HG02885 (cell line): ENCODE data around the gene PCP2.

Source experiments
- ATAC-seq: cut with Tn5 transposase; IDR thresholded peaks from one replicate; pipeline ENCODE4 v1.9.1; 2021; ENCODE audit warnings: mild to moderate bottlenecking; ENCODE audit not compliant: unreplicated experiment, poor library complexity

PCP2 gene

GRCh38 chr19:7640803-7641202, 7.3 kb upstream of the PCP2 start:
- ATAC-seq: no peak

DNA sequence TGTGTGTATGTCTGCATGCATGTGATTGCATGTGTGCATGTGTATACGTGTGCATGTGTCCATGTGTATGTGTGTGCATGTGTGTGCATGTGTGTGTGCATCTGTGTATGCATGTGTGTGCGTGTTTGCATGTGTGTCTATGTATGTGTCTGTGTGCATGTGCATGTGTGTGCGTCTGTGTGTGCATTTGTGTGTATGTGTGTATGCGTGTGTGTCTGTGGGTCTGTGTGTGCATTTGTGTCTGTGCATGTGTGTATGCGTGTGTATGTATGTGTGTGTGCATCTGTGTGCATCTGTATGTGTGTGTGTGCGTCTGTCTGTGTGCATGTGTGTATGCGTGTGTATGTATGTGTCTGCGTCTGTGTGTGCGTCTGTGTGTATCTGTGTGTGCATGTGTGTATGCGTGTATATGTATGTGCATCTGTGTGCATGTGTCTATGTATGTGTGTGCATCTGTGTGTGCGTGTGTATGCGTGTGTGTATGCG, 6.4 kb upstream of the PCP2 start:
- no peak for ATAC-seq

- ATAC-seq: no peak
Observed at GRCh38 chr19:7638802-7639465, 5.4 kb upstream of the PCP2 start.

DNA sequence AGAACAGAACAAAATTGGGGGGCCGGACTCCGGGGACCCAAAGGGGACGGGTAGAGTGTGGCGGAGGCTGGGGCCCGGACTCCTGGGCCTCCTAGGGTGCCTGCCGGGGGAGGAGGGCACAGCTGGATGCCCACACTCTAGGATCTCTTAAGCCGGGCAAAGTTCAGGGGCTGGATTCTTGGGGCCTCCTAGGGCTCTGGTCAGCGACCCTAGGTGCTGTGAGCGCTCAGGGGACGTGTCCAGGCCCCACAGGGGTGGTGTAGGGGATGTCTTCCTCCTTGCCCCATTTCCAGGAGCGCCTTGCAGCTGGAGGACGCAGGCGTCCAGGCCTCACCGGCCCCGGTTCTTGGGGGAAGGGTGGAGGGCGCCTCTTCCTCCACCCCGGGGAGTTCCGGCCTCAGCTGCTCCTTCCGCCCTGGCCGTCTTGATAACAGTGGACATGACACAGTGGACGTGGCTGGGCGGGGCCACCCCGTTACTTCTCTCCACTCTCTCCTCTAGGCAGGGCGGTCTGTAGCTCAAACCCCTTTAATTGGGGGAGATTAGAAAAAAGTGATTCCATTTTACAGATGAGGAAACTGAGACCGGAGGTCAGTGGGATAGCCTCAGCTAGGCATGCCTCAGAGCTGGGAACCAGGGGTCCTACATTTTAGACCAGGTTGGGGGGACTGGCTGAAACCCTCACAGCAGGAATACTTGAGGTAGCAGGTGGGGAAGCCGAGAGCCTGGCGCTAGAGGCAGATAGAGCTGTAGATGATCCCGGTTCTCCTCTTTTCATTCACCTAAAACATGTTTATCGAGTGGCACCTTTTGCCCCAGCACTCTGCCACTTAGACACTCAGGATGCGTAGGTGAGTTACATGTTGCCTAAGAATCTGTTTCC, 4.1 kb upstream of the PCP2 start:
- peak; percentile 19 for ATAC-seq

- peak; percentile 84 for ATAC-seq
Observed at GRCh38 chr19:7636691-7637373, 3.3 kb upstream of the PCP2 start, which contains the start of gene STXBP2. Gene STXBP2, plus strand, starts transcription at chr19:7637110. Its CDS starts 40 bp downstream, at chr19:7637150.

- no peak for ATAC-seq
Observed at GRCh38 chr19:7636317-7636690, 2.8 kb upstream of the PCP2 start.

DNA sequence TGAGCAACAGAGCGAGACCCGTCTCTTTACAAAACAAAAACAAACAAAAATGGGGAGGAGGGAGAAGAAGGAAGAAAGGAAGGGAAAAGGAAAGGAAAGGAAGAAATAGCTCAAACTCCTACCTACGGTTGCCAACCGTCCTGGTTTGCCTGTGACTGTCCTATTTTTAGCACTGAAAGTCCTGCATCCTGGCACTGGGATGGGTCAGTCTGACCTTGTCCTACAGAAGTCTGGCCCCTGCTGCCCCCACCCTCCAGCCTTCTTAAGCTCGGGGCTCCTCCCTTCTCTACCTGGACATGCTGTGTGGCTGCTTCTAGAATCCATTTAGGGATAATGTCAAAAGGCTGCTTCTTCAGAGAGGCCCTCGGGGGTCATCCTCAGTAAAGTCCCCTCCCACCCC, 2.2 kb upstream of the PCP2 start:
- ATAC-seq: no peak

GRCh38 chr19:7632340-7633203, 947 bp downstream of the PCP2 start:
- ATAC-seq: no peak

GRCh38 chr19:7631577-7631976, 1.9 kb downstream of the PCP2 start:
- ATAC-seq: no peak

DNA sequence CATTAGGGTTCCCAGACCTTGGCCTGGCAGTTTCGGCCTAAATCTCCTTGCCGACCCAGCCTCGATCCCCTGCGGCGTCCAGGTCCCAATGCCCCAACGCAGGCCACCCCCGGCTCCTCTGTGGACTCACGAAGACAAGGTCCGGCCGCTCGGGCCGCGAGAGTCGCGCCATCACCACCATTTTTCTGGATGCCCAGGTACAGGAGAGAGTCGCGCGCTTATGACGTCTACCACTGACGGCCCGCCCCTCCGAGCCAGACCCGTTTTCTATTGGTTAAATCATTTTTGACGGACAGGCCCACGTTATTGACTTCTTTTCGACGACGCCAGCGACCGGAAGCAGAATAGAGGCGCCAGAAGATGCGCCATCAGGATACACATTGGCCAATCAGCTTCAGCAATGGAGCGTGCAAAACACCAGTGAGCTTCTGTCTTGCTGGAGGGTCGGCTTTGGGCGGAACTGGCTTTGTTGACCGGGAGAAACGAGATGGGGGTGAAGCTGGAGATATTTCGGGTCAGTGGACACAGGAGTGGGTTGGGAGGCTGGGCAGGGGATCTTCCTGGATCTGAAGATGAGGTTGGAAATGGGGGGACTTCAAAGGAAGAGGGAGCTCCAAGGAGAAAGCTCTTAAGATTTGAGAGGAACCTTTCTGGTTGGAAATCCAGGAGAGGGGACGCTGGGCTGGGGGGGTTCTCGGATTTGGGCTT, 4.0 kb downstream of the PCP2 start, which contains the start of the genes PET100 and XAB2:
PET100 (plus strand) TSS at position 447 of the 708 bp plus-strand sequence; CDS start at position 488, 41 bp downstream.
XAB2 (minus strand) TSS at position 199 of the 708 bp plus-strand sequence; CDS start at position 181, 18 bp downstream.
- peak; percentile 91 for ATAC-seq

DNA sequence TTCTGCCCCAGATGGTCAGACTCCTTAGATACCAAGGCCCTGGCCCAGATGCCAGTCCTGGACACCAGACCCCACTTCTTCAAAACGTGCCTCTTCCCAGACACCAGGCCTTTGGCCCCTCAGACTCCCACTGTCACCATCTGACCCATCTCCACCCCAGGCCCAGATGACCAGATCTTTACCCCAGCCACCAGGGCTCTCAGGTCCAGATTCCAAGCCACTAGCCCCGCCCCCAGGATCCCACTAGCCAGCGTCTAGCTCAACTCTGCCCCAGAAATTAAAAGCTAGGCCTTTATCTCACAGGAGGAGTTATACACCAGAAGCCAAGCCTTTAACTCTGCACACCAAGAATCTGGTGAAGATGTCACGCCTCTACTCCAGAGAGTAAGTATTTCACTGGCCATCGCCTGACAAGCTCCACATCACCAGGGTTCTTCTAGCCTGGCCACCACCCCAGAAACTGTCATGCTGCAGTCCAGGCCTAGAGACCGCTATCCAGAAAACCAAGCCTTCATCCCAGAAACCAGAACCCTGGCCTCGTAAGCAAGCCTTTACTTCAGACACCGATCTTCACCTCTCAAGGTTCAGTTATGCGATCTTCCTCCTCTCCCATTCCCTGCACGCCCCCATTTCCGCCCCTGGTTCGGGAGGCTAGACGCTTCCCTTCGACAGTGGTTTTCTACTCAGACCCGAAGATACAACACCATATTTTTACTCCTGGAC, 4.8 kb downstream of the PCP2 start:
- ATAC-seq: no peak

GRCh38 chr19:7627166-7627565, 6.4 kb downstream of the PCP2 start:
- ATAC-seq: no peak

GRCh38 chr19:7625763-7626372, 7.7 kb downstream of the PCP2 start:
- ATAC-seq: no peak

- ATAC-seq: no peak
Observed at GRCh38 chr19:7624810-7625209, 8.7 kb downstream of the PCP2 start.

DNA sequence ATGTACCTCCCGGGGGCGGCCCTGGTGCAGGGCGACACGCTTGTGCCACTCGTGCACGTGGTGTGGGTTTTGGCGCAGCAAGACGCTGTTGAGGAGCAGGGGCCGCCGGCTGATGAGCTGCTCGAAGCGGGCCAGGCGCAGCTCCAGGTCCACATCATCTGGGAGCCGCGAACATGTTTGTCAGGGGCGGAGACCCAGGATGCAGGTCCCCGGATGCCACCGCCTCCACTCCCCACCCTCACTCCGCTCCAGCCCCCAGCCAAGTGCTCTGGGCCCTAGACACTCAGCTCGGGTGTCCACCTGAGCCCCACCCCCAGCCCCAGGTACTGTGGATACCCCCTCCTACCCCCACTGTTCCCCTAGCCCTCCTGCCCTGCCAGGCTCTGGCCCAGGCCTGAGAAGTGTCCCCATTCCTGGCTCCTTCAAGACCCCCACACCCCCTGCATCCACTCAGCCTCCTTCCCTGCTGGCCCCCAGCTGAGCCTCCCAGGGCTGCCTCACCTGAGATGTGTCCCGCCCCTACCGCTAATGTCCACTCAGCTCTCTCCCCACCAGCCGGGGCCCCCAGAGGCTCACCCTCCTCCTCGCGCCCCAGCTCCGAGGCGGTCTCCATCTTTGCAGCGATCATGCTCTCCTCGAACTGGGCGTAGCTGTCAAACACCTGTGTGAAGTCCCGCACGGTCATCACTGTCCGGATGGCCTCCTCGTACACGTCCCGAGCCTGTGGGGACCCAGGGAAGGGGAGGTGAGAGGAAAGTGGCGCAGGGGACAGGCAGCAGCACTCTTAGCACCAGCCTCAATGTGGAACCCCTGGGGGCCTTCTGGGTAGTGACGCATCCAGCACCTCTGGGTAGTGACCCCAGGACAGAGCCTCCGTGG, 9.6 kb downstream of the PCP2 start:
- no peak for ATAC-seq

DNA sequence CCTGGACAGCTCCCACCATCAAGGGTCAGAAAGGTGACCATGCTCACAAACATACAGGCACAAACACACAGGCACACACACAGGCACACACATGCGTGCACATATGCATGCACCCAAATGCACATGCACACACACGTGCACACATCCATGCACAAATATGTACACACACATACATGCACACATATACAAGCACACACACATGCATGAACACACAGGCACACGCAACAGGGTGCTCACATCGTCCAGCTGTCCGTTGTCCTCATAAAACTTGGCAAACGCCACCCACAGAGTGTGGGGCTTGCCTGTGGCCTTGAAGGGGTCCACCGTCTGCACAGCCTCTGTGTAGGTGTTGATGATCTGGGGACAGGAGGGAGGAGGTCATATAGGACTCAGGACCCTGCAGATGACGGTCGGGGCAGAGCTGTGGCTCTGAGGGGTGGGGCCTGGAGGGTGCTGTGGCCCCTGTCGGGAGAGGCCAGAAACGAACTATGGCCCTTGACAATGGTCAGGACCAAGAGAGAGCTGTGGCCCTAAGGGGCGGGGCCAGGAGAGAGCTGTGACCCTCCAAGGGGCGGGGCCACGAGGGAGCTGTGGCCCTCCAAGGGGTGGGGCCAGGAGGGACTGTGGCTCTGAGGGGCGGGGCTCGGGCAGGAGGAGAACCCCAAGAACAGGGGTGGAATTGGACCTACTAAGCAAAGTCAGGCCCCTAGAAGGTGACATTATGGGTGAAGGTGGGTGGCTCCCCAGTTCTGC, 10.4 kb downstream of the PCP2 start:
- ATAC-seq: no peak
